Occipital lobe (tissue), 3 donors: ENCODE results near the gene ZNF658. TPM values are rescaled to one million over a fixed set of nuclear protein-coding genes. Genes with fewer than 3 reads are reported as not detected.
"Not testable (repeated sequence)": the region's sequence is repeated elsewhere in the genome, so short reads cannot be mapped to it uniquely, and the experiment has no call there.

ENCODE experiments used
- DNase-seq: peaks from one replicate; lab custom pipeline; 2025; lab: John Stamatoyannopoulos, UW
- small RNA-seq: library from RNA; depleted of rRNA; stranded (forward); fragments of <200 nt; gene quantifications from one replicate; pipeline ENCODE3, GENCODE V24; 2014
- total RNA-seq: library from RNA; depleted of rRNA; stranded (reverse); fragments of >200 nt; gene quantifications from one replicate; pipeline ENCODE4 v1.2.3, GENCODE V29; 2014

ZNF658 gene
- total RNA-seq = 21.5 TPM

DNA sequence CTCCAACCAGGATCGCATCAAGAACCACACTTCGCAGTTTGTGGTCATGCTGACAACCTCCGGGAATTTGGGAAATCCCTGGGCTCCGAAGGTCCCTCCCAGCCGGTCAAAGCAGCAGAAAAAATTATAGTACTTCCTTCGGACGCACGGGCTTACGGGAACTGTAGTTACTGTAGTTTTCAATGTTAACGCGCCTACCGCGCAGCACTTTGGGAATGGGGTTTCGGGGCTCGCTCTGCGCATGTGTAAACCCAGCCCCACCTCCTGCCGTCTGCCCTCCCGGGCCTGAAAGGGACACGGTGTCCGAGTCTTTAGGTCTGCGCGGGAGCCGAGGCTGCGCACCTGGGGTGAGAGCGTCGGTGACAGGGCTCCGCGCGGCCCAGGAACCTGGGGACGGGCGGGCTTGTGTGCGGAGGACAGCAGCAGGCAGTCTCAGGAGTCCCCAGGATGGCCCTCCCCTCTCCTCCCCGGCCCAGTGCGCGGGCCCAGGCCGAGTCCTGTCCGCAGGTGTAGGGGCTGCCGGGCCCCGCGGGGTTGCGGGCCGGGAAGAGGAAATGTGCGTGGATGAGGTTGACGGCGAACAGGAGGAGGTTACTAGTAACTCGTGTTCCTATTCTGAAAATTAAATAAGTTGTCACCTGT lies at the start of gene ZNF658:
TSS of gene ZNF658 (plus strand) at position 236 of the 642 bp plus-strand sequence. CDS start 2,837 bp downstream, outside the sequence.
- DNase-seq = not testable (repeated sequence)

DNA sequence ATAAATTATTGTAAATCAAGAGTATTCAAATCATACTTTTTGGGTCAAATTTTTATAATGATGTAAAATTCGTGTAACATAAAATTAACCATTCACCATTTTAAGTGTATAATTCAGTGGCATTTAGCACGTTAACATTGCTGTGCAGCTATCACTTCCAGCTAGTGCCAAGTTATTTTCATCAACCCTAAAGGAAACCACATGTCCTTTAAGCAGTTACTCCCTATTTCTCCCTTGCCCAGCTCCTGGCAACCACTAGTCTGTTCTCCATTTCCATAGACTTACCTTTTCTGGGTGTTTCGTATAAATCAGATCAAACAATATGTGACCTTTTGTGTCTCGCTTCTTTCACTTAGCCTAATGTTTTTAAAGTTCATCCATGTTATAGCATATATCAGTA lies 38.8 kb upstream of the ZNF658 start:
- not testable (repeated sequence) for DNase-seq

DNA sequence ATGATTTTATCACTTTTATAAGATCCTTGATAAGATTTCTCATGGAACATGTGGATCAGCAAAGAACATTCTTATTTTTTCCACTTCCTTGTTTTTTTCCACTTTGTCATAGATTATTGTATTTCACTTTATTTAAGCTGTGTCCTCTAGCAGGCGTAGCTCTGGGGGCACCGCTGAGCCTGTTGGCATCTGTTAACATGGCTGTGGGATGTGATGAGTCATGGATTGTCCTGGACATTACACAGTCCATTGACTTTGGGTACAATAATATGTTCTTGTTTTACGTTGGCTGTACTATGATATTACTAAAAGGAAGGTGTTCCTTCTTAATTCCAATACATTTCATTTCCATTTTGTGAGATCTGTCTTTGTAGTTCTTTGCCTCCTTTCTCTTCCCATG lies 31.9 kb upstream of the ZNF658 start:
- DNase-seq = not testable (repeated sequence)

DNA sequence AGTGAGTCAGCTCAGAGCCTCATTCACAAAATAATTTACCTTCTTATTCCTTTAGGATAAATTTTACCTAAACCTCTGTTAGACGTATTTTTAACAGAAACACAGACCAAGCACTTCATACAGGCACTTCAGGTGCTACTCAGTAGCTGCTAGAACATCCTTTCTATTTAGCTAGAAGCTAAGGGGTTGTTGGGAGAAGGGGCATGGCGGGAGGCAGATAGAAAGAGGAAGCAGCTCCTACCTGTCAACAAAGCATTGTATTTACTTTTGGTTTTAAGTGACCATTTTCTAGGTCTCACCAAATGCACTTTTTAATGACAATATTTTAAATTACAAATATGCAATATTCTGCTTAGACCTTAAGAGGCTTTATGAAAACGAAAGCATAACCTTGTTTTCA lies 19.9 kb upstream of the ZNF658 start:
- not testable (repeated sequence) for DNase-seq

DNA sequence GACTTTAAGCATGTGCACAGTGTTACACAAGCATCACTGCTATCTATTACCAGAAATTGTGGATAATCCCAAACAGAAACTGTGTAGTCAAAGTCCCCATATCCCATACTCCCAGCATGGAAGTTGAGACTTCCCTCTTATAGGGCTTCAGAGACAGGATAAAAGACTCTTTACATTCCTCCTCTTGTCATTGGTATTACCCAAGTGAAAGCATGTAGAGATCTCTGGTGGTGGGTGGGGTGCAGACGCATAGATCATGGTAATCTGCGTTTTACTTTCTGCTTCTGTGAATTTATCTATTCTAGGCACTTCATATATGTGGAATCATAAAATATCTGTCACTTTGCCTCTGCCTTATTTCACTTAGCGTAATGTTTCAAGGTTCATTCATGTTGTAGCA lies 18.7 kb upstream of the ZNF658 start:
- not testable (repeated sequence) for DNase-seq

DNA sequence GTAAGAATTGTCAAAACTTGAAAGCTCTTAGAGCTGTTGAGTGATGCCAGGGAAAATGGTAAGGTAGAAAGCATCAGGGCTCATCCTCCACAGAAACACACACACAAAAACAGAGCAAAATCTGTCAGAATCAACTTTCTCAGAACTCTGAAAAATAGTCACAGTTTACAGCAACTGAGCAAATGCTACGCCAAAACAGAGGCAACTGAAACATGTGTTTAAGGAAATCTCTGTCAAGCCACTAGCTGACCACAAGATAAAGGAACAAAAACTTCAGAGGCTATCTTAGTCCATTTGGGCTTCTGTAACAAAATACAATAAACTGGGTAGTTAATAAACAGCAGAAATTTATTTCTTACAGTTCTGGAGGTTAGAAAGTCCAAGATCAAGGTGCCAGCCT lies 10.2 kb upstream of the ZNF658 start:
- DNase-seq = not testable (repeated sequence)

DNA sequence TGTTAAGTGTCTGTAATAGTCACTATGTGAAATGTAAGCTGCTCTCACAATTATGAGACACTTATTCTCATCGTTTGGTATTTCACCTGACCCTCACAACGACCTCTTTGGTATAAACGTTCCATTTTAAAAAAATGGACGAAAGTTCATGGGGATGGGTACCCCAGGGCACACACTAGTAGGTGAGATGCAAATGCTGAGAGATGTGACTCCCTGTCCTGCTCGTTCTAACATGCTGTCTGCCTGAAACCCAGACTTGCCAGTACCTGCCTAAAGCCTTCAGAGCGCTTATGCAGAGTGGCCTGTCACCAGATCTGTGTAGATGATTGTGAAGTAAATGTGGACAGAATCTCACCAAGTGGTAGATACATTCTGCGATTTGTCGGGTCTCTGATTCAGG lies 616 bp downstream of the ZNF658 start:
- not testable (repeated sequence) for DNase-seq

DNA sequence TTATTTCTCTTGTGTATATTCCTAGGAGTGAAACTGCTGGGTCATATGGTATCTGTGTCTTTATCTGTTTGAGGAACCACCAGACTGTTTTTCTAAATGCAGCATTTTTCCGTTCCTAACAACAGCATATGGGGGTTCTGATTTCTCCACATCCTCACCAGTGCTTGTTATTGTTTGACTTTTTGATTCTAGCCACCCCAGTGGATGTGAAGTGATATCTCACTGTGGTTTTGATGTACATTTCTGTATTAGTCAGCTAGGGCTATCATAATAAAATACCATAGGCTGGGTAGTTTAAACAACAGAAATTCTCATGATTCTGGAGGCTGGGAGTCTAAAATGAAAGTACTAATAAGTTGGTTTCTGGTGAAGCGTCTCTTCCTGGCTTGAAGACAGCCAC lies 9.0 kb downstream of the ZNF658 start:
- DNase-seq = not testable (repeated sequence)

DNA sequence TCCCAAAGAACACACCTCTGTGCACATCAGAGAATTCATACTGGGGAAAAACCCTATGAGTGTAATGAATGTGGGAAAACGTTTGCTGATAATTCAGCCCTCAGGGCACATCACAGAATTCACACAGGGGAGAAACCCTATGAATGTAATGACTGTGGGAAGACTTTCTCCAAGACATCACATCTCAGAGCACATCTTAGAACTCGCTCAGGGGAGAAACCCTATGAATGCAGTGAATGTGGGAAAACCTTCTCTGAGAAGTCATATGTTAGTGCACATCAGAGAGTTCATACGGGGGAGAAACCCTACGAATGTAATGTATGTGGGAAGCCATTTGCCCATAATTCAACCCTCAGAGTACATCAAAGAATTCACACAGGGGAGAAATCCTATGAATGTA lies 19.5 kb downstream of the ZNF658 start:
- DNase-seq = not testable (repeated sequence)

DNA sequence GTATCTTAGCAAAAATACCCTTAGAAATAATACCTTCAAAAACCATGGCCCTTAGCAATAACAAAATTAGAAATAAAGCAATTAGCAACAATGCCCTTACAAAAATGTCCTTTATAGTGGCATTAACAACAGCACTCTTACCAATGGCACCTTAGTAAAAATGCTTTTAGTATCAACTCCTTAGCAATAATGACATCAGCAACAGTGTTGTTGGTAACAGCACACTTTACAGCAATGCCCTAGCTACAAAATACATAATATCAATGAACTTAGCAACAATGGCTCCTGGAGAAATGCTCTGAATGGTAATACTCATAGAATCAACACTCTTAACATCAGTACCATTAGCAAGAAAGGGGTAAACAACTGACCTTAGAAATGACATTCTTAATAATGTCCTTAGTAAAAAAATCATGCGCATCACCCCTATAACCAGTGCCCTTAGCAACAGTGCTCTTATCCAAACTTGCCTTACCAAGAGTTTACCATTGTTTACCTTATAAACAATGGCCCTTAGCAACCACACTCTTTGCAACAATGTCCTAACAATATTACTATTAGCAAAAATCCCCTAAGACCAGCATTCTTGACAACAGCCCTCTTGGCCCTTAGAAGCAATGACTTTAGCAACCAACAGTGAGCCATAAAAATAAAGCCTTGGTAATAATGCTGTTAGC lies 35.8 kb downstream of the ZNF658 start:
- not testable (repeated sequence) for DNase-seq

DNA sequence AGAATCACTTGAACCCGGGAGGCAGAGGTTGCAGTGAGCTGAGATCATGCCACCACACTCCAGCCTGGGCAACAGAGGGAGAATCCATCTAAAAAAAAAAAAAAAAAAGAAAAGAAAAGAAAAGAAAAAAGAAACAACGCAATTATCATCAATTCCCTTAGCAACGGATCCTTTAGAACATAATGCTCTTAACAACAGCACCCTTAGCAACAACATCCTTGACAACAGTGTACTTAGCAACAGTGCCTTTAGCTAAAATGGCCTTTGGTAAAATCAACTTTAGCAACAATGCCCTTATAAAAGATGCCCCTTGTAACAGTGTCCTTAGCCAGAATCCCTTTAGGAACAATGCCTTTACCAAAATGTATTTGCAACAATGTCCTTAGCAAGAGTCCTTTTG lies 37.1 kb downstream of the ZNF658 start:
- DNase-seq = not testable (repeated sequence)

DNA sequence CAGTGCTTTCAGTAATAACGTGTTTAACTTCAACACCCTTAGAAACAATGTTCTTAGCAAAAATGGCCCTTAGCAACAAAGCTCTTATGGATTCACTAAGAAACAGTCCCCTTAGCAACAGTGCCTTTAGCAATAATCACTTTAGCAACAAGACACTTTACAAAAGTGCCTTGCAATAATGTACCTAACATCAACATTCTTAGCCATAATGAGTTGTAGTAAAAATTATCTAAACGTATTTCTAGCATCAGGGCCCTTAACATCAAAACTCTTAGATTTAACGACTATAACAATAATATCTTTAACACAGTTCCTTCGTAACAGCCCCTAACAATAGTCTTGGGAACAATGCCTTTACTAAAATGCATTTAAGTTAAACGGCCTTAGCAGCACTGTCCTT lies 37.8 kb downstream of the ZNF658 start:
- DNase-seq = not testable (repeated sequence)

DNA sequence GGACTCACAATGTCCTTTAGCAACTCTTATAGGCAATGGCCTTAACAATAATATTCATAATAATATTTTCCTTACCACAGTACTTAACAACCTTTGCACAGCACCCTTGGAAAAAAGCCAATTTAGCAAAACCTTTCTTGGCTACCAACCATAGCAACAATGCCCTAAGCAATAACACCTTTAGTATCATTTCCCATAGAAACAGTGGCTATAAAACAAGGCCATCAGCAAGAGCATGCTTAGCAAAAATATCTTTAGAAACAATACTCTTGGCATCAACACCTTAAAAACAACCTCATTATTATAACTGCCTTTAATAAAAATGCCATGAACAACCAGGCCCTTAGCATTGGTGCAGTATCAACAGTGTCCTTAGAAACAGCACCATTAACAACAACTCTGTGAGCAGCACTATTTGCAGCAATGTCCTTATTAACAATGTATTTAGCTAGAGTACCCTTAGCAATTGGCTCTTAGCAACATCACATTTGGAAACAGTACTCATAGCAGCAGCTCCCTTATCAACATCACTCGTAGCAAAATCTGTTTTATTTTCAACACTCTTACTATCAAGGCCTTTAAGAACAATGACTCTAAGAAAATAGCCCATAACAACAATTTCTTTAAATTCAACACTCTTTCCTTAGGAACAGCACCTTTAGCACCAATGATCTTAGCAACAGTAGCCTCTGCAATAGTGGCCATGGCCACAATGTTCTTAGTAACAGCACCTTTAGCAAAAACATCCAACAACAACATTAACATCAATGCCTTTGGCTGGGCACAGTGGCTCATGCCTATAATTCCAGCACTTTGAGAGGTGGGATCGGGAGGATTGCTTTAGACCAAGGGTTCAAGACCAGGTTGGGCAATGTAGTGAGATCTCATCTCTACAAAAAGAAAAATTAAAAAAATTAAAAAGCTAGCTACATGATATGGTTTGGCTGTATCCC lies 39.6 kb downstream of the ZNF658 start:
- not testable (repeated sequence) for DNase-seq

DNA sequence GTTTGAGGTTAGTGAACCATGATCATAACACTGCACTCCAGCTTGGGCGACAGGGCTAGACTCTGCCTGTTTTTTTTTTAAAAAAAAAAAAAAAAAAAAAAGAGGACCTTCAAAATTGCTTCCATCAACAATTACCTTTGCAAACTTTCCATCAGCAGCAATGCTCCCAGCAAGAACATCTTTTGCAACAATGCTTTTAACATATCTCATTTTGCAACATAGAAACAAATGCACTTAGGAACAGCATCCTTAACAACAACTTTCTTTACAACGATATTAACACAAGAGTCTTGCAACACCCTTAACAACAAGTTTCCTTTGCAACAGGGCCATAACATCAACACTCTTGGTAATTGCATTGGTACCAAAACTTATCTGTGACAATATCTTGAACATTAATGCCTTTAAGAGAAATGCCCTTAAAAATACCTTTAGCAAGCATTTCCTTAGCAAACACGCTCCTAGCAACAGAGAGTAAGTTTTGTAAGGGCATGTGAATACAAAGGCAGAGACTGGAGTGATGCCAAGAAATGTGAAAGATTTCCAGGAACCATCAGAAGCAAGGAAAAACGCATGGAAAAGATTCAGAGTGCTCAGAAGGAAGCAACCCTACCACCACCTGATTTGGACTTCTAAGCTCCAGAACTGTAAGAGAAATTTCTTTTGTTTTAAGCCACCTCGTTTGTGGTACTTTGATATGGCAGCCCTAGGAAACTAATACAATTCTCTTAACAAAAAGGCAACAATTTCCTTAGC lies 42.1 kb downstream of the ZNF658 start:
- not testable (repeated sequence) for DNase-seq

DNA sequence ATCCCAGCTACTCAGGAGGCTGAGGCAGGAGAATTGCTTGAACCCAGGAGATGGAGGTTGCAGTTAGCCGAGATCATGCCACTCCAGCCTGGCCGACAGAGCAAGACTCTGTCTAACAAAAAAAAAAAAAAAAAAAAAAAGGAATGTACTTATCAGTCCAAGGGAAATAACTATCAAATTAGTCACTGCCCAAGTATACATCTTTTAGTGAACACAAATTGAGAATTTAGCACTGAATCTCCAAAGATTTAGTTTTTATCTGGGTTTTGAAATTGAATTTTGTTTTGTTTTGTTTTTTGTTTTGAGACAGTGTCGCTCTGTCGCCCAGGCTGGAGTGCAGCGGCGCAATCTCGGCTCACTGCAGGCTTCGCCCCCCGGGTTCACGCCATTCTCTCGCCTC lies 52.1 kb downstream of the ZNF658 start:
- DNase-seq = not testable (repeated sequence)

Small RNA genes lying within 50 kb of the gene (small RNA-seq; reads per million reads assigned to genes)
- not detected for gene AL353770.2

Other genes with a start within 250 kb of the ZNF658 start
- gene SPATA31A3, start 91.8 kb downstream of the ZNF658 start, total RNA-seq = not detected